HCT116 (cell line): ENCODE measurements around the gene ETV5. TPM values are rescaled to one million over a fixed set of nuclear protein-coding genes. Genes with fewer than 3 reads are reported as not detected.

ENCODE experiments used
- ATAC-seq: fragments of 200-7000 bp; cut with Tn5 transposase; 2 replicates; pipeline ENCODE4 v1.9.1; 2020; ENCODE audit warnings: mild to moderate bottlenecking, moderate library complexity
- BruUV-seq: library from RNA; stranded (reverse); fragments of 400-500 nt; replicated peaks from 2 replicates; lab custom pipeline; 2021; lab: Mats Ljungman, UMichigan
- CTCF ChIA-PET: fragments of 300-600 bp; sonication (Branson Sonifier 250); formaldehyde crosslinking; loops from one replicate; lab custom pipeline; 2021; ENCODE audit warnings: antibody characterized with exemption; lab: Charles Lee
- POLR2A ChIA-PET: fragments of 300-600, 350-600 bp; sonication (Branson Sonifier 250); formaldehyde crosslinking; loops from one replicate; lab custom pipeline; 2021; ENCODE audit warnings: antibody characterized with exemption; lab: Charles Lee
- RAD21 ChIA-PET, 2 experiments: fragments of 300-600 bp; sonication (Branson Sonifier 250); formaldehyde crosslinking; loops; one replicate each; lab custom pipeline; 2023; ENCODE audit warnings: low total read pairs in 2 of 2; ENCODE audit not compliant: uncharacterized antibody in 2 of 2, unreplicated experiment in 2 of 2, low non-redundant PET in 1 of 2; lab: Charles Lee
- DNase-seq: peaks from one replicate; pipeline ENCODE4 v3.0.0-alpha.2; 2010; ENCODE audit warnings: low read depth, low spot score
- H2AFZ ChIP-seq: fragments of 200-600 bp; shearing (Covaris generic), sonication (generic); 2 replicates; pipeline ENCODE4 v1.6.1; 2017; ENCODE audit warnings: low read depth, mixed run types, mixed read lengths, antibody characterized with exemption, low read length; ENCODE audit not compliant: poor library complexity, severe bottlenecking
- H3K27ac ChIP-seq: 2 replicates; pipeline ENCODE4 v1.5.1; 2012; ENCODE audit warnings: low read depth, low read length
- H3K27me3 ChIP-seq: fragments of 200-600 bp; sonication (generic); 2 replicates; pipeline ENCODE4 v1.6.1; 2016; ENCODE audit warnings: mixed run types, low read length, mixed read lengths; ENCODE audit not compliant: insufficient read depth
- H3K36me3 ChIP-seq, 2 experiments: fragments of 200-500 bp in 1 of 2; fragments of 200-600 bp in 1 of 2; sonication (Bioruptor generic) in 1 of 2; sonication (generic) in 1 of 2; 2 replicates each; pipeline versions ENCODE4 v1.5.1 to v1.6.1; 2014 to 2016; ENCODE audit warnings: low read length in 2 of 2, inconsistent platforms in 1 of 2, mixed read lengths in 1 of 2, mixed run types in 1 of 2; ENCODE audit not compliant: insufficient read depth in 2 of 2, control insufficient read depth in 1 of 2
- H3K4me1 ChIP-seq, 2 experiments: fragments of 200-600 bp in 1 of 2; sonication (generic) in 1 of 2; 2 replicates each; pipeline versions ENCODE4 v1.5.1 to v1.6.1; 2012 to 2017; ENCODE audit warnings: low read length in 2 of 2, inconsistent platforms in 1 of 2, mild to moderate bottlenecking in 1 of 2, mixed read lengths in 1 of 2, mixed run types in 1 of 2, moderate library complexity in 1 of 2; ENCODE audit not compliant: insufficient read depth in 2 of 2, control insufficient read depth in 1 of 2
- H3K4me2 ChIP-seq: fragments of 200-600 bp; sonication (generic); 2 replicates; pipeline ENCODE4 v1.6.1; 2017; ENCODE audit warnings: mixed run types, low read length, mixed read lengths
- H3K4me3 ChIP-seq, 2 experiments: fragments of 200-600 bp in 1 of 2; sonication (generic) in 1 of 2; replicated peaks in 1 of 2; 2 replicates each; pipeline ENCODE4 v1.5.1; 2011 to 2016; ENCODE audit warnings: low read length in 2 of 2, control low read depth in 1 of 2, low read depth in 1 of 2, mild to moderate bottlenecking in 1 of 2, mixed read lengths in 1 of 2, mixed run types in 1 of 2
- H3K79me2 ChIP-seq: fragments of 200-600 bp; sonication (generic); 2 replicates; pipeline ENCODE4 v1.6.1; 2017; ENCODE audit warnings: mild to moderate bottlenecking, mixed run types, low read length, moderate library complexity, mixed read lengths; ENCODE audit not compliant: insufficient read depth
- H3K9ac ChIP-seq: fragments of 200-600 bp; sonication (generic); 2 replicates; pipeline ENCODE4 v1.6.1; 2016; ENCODE audit warnings: low read length, mixed read lengths
- H3K9me2 ChIP-seq: fragments of 200-600 bp; sonication (generic), shearing (Covaris generic); 2 replicates; pipeline ENCODE4 v1.6.1; 2017; ENCODE audit warnings: mixed run types, mild to moderate bottlenecking, moderate library complexity; ENCODE audit not compliant: insufficient read depth
- H3K9me3 ChIP-seq, 2 experiments: fragments of 200-500 bp in 1 of 2; fragments of 200-600 bp in 1 of 2; sonication (Bioruptor generic) in 1 of 2; sonication (generic) in 1 of 2; 2 replicates each; pipeline ENCODE4 v1.6.1; 2014 to 2017; ENCODE audit warnings: low read length in 2 of 2, mixed read lengths in 2 of 2, inconsistent platforms in 1 of 2, low read depth in 1 of 2, mild to moderate bottlenecking in 1 of 2, mixed run types in 1 of 2, moderate library complexity in 1 of 2; ENCODE audit not compliant: control insufficient read depth in 1 of 2, insufficient read depth in 1 of 2
- H4K20me1 ChIP-seq: fragments of 200-600 bp; sonication (generic), shearing (Covaris generic); 2 replicates; pipeline ENCODE4 v1.6.1; 2017; ENCODE audit warnings: mixed run types, mild to moderate bottlenecking, moderate library complexity; ENCODE audit not compliant: insufficient read depth
- CTCF ChIP-seq, 3 experiments: fragments of 200-600 bp in 1 of 3; sonication (generic) in 1 of 3; IDR thresholded peaks in 2 of 3; conservative IDR thresholded peaks in 1 of 3; 2 replicates each; pipeline ENCODE4 v1.5.1; 2012 to 2017; ENCODE audit warnings: low read depth in 2 of 3, low read length in 2 of 3, antibody characterized with exemption in 1 of 3, borderline replicate concordance in 1 of 3, control low read depth in 1 of 3, mild to moderate bottlenecking in 1 of 3, mixed read lengths in 1 of 3, mixed run types in 1 of 3, moderate library complexity in 1 of 3; ENCODE audit not compliant: insufficient read depth in 1 of 3
- EGR1 ChIP-seq: IDR thresholded peaks from 2 replicates; pipeline ENCODE4 v1.6.1; 2012; ENCODE audit warnings: low read depth
- ELF1 ChIP-seq: IDR thresholded peaks from 2 replicates; pipeline ENCODE4 v1.6.1; 2012; ENCODE audit warnings: low read depth, borderline replicate concordance
- FOSL1 ChIP-seq: IDR thresholded peaks from 2 replicates; pipeline ENCODE4 v1.6.1; 2012; ENCODE audit warnings: low read depth
- POLR2A ChIP-seq: IDR thresholded peaks from 2 replicates; pipeline ENCODE4 v1.7.0; 2011; ENCODE audit warnings: borderline replicate concordance; ENCODE audit not compliant: insufficient read depth, insufficient read length; ENCODE audit errors: extremely low read depth
- RAD21 ChIP-seq: IDR thresholded peaks from 2 replicates; pipeline ENCODE4 v1.6.1; 2012; ENCODE audit warnings: low read depth, mild to moderate bottlenecking
- REST ChIP-seq: IDR thresholded peaks from 2 replicates; pipeline ENCODE4 v1.6.1; 2012; ENCODE audit warnings: low read depth
- SIN3A ChIP-seq: IDR thresholded peaks from 2 replicates; pipeline ENCODE4 v1.6.1; 2012; ENCODE audit warnings: low read depth
- ZBTB33 ChIP-seq: IDR thresholded peaks from 2 replicates; pipeline ENCODE4 v1.6.1; 2011; ENCODE audit warnings: mild to moderate bottlenecking, low read length, moderate library complexity; ENCODE audit not compliant: insufficient replicate concordance; ENCODE audit errors: extremely low read depth
- ZNF274 ChIP-seq: fragments of 200-500 bp; sonication (Bioruptor generic); IDR thresholded peaks from 2 replicates; pipeline ENCODE4 v1.6.1; 2014; ENCODE audit warnings: mild to moderate bottlenecking, low read depth, low read length, inconsistent platforms
- intact Hi-C: fragments of 100-400 bp; cut with micrococcal nuclease; formaldehyde crosslinking; loops from 2 replicates; pipeline ENCODE4 v1.10.0; 2022
- total RNA-seq: library from RNA; stranded (reverse); gene quantifications from one replicate; pipeline ENCODE4 v1.2.1, GENCODE V29; 2021; ENCODE audit not compliant: unreplicated experiment

ETV5 gene
- total RNA-seq, 1 experiment from 2014 or later, result 89.7 TPM

- Histone ChIP-seq H2AFZ (no peak overlapping the region), H4K20me1 (no peaks in the 10 kb centered on the region)
- TF ChIP-seq POLR2A (no peak), EGR1 (no peak), RAD21 (no peak), ELF1 (no peak), FOSL1 (no peak), ZBTB33 (no peak), ZNF274 (no peak), CTCF (IDR thresholded peaks at IDR 0.05 in 2 of 3, conservative IDR thresholded peaks at IDR 0.05 in 1 of 3; ENCODE audit: borderline replicate concordance in 1 of 3, insufficient read depth in 1 of 3, low read depth in 2 of 3, low read length in 2 of 3) (no peak), REST (no peak), SIN3A (no peak)
- TF ChIP-seq, all 23 proteins: peak for 0
- Histone ChIP-seq H3K9me2 (no peaks in the 10 kb centered on the region), H3K4me3 (no peak overlapping the region), H3K36me3 (no peaks in the 10 kb centered on the region), H3K27ac (no peak overlapping the region), H3K4me2 (no peak overlapping the region), H3K9ac (no peak overlapping the region), H3K27me3 (no peaks in the 10 kb centered on the region), H3K9me3 (no peaks in the 10 kb centered on the region), H3K4me1 (no peaks in the 10 kb centered on the region), H3K79me2 (no peaks in the 10 kb centered on the region)
- ChIA-PET RAD21 (no interaction called here), CTCF (no interaction called here), POLR2A (no interaction called here)
- intact Hi-C loops, result no loop called here
- DNase-seq, result no peak
- no peak for ATAC-seq
- no TSS peak for BruUV-seq
Measured at GRCh38 chr3:185998136-185998535, 110.8 kb downstream of the ETV5 start.
